ENCODE results near the gene EIF2B4. TPM values are rescaled to one million over a fixed set of nuclear protein-coding genes. Genes with fewer than 3 reads are reported as not detected.
"Not testable (repeated sequence)": the region's sequence is repeated elsewhere in the genome, so short reads cannot be mapped to it uniquely, and the experiment has no call there.

The EIF2B4 gene
- polyA plus RNA-seq, 1 donor = 57.9 TPM

DNA sequence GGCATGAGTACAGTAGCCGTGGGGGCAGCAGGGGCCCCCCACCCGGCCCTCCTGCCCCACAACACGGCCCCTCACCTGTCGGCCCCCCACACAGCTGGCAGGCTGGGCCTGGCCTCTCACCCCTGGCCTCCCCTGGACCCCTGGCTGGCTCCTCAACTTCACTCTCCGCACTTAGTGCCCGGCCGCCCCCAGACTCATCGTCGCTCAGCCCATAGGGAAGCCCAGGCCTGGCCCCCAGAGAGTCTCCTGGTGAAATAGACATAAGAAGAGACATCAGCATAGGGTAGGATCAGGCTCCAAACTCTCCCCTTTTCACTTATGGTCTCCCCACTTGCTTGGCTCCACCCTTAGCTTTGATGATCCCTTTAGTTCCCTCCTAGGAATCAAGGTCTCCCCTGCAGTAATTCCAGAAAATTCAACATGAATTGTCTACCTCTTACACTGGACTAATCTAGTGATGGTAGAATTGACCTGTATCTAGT lies 8.7 kb upstream of the EIF2B4 start:
- no peak for DNase-seq

DNA sequence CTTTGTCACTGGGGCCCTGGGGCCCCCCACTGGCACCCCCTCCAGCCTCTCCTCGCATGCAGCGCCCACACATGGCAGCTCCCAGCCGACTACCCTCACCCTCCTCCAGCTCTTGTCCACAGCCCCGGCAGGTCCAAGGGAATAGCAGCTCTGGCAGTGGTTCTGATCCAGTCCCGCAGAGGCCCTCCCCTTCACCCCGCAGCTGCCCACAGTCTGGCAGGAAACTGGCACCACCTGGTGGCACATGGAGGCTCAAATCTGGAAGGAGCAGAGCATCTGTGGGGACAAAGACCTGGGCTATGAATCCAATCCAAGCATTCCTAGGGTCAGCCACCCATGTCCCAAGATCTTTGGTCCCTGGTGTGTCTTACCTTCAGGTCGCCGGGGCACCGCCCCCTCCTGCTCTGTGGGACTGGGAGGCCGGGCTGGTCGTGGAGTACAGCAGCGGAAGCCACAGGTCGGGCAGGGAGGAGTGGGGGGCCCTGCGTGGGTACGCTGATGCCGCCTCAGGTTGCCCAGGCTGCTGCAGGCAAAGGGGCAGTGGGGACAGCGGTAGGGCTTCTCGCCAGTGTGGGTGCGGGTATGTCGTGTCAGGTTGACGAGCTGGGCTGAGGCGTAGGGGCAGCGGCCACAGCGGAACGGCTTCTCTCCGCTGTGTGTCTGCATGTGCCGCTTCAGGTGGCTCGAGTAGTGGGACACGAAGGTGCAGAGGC lies 8.1 kb upstream of the EIF2B4 start:
- no peak for DNase-seq

DNA sequence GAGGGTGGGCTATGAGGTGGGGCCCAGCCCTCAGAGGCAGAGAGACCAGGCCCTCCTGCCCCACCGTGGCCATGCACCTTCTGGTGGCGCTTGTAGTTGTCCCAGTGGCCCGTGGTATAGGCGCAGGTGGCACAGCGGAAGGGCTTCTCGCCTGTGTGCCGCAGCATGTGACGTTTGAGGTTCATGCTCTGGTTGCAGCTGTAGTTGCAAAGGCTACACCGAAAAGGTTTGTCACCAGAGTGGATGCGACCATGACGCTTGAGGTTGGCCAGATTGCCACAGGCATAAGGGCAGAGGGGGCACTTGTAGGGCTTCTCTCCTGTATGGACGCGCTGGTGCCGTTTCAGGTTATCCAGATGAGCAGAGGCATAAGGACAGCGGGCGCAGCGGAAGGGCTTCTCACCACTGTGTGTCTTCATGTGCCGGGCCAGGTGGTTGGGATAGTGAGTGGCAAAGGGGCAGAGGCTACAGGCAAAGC lies 7.5 kb upstream of the EIF2B4 start:
- DNase-seq = no peak

DNA sequence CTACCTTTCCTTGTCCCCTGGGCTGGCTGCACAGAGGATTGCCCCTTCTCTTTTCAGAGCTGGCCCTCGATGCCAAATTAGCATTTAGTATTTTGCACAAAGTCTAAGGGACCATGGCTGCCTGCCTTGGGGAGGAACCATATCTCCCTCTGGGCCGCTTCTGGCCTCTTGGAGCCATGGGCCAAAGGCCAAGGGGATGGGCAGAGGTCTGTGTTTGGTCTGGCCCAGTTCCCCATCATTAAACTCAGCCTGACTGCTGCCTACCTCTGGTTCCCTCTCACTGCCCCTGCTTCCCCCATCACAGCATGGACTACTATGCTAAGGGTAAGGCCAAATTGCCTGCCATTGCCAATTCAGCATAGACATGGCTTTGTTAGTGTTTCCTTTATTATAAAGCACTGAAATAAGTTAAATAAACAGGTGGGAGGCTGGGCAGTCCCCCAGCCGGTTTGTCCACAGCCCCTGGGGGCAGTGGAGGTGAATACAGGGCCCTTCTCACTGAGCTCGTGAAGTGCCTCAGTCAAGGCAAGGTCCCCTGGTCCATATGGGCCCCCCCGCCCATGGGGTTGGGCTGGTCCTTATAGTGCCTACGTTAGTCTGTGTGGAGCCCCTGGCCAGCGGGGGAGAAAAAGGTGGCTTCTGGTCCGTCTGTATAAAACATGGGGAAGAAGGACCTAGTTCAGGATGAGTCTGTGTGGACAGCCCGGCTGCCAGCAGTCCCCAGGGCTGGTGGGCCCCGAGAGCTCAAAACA lies 6.9 kb upstream of the EIF2B4 start:
- DNase-seq = no peak

DNA sequence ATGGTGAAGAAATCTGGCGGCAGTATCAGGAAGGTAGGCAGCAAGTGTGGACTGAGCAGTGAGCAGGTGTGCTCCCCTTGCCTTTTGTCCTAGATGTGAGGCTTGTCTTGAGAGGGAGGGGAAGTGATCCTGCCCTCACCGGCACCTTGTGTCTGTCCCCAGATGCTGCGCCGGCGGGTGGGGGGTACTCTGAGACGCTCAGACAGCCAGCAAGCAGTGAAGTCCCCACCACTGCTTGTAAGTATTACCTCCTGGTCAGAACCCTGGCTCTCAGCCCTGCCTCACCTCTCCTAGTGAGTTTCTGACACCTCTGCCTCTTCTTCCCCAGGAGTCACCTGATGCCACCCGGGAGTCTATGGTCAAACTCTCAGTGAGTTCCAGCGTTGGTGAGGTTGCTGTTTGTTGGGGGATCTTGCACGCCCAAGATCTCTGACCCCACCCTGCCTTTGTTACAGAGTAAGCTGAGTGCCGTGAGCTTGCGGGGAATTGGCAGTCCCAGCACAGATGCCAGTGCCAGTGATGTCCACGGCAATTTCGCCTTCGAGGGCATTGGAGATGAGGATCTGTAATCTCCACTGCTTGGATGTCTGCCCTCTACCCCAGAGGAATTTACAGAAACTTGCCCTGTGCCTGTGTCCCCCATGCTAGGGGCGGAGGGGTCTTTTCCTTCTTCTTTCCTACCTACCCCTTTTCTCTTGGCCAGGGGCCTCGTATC lies 6.2 kb upstream of the EIF2B4 start:
- no peak for DNase-seq

DNA sequence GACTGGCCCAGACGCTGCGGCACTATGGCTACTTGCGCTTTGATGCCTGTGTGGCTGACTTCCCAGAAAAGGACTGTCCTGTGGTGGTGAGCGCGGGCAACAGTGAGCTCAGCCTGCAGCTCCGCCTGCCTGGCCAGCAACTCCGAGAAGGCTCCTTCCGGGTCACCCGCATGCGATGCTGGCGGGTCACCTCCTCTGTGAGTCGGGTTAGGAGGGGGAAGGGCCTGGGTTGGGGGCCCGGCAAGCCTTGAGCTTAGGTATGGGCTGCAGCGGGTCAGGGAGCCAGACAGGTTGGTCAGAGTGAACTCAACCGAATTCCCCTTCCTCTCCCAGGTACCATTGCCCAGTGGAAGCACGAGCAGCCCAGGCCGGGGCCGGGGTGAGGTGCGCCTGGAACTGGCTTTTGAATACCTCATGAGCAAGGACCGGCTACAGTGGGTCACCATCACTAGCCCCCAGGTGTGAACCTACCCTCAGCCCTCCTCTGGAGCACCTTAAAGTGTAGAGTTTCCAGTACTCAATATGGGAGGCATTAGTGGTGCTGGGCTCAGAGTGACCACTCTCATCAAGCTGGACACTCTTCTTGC lies 5.5 kb upstream of the EIF2B4 start:
- no peak for DNase-seq

DNA sequence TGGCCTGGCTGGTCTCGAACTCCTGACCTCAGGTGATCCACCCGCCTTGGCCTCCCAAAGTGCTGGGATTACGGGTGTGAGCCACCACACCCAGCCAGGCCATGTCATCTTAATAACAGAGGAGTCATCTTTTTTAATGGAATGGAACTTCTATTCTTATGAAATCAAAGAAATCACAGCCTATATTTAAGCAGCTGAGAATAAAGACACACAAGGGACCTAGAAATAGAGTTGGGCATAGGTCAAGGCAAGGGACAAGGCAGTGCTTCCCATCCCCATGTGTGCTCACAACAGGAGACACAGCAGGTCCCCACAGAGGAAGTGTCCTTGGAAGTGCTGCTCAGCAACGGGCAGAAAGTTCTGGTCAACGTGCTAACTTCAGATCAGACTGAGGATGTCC lies 3.4 kb upstream of the EIF2B4 start:
- no peak for DNase-seq

DNA sequence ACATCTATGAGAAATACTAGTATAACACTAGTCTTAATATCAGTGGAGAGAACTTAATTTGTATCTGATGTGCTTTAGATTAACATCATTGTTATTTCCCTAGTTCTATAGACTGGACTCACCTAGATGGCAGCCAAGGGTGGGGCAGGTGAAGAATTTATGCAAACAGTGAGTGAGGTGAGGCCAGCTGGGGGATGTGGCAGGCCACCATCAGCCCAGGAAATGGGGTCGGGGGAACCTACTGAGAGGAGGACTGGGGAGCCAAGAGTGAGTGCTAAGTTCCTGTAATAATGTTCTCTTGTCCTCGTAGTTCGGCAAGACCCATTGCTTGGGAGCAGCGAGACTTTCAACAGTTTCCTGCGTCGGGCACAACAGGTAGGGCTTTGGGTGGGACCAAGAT lies 2.8 kb upstream of the EIF2B4 start:
- DNase-seq = no peak

DNA sequence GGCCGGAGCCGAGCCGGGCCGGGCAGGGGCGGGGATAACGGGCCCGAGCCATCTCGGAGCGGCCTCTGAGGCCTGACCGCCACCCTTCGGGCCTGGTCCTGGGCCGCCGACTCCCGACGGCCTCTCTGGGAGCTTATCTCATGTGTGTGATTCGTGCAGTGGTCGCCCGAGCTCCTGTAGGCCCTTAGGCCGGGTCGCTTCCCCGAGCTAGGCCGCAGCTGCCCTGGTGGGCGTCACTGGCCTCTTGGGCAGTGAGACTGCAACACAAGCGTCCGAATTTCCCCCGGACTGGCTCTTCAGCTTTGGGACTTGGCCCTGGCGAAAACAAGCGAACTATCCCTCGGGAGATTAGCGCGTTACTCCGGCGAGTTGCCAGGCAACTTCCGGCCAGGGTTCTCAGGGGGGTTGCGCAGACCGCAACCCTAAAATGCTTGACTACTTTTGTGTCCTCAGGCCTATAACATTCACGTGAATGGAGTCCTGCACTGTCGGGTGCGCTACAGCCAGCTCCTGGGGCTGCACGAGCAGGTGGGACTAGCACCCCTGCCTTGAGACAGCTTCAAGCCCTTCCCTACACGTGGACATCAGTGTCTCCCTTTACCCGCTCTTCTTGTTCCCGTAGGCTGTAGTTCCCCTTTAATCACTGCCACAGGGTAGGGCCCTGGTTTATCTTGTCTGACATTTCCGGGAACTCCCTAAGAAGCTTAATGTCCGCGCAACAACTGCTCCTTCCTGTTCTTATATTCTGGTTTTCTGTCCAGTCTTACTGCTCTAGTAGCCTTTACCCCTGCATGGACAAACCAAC lies 880 bp upstream of the EIF2B4 start:
- DNase-seq = no peak

DNA sequence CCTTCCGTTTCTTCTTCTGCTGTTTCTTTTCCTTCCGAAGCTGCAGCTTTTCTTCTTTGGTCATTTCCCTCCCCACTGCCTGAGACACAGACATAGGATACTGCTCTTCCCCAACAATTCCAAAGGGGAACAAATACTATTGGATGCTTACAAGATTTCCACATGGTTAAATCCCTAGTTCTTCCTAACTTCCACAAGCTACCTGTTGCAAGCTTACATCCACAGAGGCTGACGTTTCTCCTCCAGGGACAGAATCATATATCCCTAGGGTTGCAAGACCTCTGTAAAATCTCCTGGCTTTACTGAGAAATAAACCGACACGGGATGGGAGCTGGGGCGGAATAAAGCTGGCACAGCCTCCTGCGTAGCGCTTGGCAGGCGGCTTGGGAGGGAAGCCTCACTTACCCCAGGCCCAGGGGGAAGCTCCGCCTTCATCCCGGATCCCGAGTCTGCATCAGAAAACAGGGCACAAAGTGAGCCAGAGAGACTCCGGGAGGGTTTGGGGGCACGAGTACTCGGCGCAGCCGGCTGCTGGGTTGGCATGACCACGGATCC lies 590 bp downstream of the EIF2B4 start:
- no peak for DNase-seq

DNA sequence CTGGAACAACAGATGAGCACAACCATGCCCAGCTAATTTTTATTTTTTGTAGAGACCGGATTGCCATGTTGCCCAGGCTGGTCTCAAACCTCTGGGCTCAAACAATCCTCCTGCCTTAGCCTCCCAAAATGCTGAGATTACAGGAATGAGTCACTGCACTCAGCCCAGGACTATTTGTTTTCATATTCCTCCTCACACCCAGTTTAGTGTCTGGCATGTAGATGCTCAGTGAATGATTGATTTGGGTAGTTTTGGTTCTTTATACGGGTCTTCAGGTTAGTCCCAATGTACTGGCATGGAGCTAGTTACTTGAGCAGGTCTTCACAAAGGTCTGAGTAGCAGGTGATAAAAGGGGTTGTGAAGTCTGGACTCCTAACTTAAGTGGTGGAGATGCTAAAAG lies 6.2 kb downstream of the EIF2B4 start:
- DNase-seq = no peak

DNA sequence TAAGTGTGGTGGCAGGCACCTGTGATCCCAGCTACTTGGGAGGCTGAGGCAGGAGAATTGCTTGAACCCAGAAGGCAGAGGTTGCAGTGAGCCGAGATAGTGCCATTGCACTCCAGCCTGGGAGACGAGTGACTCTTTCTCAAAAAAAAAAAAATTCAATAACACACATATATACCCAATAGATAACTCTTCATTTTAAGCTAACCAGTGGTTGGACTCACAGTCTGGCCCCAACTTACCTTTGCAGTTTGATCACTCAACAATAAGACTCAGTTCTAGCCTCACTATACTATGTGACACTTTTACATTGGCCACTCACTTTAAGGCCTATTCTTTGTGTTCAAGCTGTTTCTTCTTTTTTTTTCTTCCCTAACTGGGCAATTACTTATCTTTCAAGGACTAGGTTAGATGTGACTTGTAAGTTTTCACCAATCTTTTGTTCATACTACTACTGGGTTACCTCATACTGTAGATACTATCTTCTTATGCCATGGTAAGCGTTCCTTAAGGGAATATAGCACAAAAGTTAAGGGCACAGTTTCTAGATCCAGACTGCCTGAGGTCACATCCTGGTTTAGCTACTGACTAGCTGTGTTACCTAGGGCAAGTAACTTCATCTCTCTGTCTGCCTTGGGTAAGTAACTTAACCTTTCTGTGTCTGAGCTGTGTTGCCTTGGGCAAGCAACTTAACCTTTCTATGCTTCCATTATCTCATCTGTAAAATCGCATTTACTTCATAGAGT lies 7.3 kb downstream of the EIF2B4 start:
- no peak for DNase-seq

DNA sequence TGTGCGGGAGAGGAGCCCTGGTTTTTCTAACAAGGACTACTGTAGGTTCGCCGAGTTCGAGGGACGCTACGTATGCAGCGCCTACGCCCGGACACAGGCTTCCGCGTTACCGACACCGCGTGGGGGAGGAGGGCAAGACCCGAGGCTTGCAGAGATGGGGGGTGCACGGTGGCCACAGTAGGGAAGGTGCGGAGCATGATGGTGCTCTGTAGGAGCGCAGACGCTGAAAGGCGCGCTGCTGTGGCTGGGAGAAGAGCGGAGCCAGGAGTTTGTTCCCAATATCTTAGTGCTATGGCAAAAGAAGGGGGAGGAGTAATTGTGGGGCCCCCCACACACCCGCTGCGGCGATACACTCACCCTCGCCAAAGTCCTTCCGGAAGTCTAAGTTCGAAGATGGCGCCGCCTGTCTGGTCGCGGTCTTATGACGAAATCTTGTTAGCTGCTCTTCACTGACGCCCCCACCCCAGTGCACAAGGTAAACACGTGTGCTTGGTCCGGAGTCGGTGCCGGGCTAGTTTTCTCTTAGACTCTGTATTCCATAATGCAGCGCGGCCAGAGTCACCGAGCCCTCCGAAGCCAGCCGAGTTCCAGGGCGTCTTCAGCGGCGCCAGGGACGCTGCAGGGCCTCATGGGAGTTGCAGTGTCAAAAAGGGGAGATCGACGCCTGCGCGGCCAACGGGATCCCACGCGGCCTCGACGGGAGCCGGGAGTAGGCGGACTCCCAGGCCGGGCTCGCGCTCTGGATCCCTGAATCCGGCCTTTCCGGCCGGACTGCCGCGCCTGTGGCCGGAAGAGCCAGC lies 13.6 kb downstream of the EIF2B4 start, which contains the start of gene GTF3C2:
GTF3C2 (minus strand) TSS at position 383 of the 800 bp plus-strand sequence. CDS start 13,210 bp downstream, outside the sequence.
- DNase-seq = peak; percentile 99

DNA sequence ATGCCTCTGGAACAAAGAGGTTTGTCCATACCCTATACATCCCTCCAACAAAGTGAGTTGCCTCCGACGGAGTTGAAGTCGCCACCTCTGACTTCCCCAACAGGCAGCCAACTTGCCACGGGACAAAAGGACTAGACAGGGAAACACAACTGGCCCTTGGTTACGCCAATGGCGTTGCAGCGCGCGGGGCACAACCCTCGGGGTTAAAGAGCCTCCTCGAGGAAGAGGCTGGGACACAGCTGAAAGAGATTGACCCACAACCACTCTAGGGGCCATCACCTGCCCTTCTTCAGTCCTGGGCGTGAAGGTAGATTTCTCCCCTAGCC lies 14.1 kb downstream of the EIF2B4 start:
- no peak for DNase-seq

DNA sequence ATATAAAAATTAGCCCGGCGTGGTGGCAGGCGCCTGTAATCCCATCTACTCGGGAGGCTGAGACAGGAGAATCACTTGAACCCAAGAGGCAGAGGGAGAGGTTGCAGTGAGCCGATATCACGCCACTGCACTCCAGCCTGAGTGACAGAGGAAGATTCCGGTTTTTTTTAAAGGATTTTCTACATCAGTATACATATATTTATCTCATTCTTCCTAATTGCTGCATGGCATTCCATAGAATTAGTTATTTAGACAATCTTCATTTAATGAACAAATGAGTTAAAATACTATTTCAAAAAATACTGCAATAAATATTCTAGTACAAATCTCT lies 15.6 kb downstream of the EIF2B4 start:
- no peak for DNase-seq

DNA sequence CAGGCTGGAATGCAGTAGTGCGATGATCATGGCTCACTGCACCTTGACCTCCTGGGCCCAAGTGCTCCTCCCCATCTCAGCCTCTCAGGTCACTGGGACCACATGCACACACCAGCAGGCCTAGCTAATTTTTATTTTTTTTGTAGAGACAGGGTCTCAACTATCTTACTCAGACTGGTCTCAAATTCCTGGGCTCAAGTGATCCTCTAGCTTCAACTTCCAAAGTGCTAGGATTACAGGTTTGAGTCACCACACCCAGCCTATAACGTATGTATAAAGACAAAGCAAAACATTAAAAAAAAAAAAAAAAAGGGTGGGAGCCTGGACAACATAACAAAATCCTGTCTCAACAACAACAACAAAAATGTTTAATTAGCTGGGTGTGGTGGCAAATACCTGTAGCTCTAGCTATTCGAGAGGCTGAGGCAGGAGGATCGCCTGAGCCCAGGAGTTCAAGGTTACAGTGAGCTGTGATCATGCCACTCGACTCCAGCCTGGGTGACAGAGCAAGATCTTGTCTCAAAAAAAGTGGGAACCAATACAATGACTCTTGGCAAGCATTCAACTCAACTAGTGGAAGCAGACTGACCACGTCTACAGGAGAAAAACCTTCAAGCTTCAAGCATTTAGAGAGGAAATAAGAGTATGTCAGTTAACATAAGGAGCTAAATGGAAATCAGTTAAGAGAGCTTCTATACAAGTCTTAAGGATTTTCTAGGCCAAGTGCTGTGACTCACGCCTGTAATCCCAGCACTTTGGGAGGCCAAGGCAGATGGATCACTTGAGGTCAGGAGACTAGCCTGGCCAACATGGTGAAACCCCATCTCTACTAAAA lies 16.2 kb downstream of the EIF2B4 start:
- no peak for DNase-seq

DNA sequence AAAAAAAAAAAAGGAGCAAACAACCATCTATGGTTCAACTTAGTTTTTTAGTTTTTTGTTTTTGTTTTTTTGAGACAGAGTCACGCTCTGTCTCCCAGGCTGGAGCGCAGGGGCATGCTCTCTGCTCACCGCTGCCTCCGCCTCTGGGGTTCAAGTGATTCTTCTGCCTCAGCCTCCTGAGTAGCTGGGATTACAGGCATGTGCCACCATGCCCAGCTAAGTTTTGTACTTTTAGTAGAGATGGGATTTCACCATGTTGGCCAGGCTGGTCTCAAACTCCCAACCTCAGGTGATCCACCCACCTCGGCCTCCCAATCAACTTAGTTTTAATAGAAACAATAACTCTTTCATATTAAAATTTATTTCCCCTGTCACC lies 16.8 kb downstream of the EIF2B4 start:
- DNase-seq = not testable (repeated sequence)

DNA sequence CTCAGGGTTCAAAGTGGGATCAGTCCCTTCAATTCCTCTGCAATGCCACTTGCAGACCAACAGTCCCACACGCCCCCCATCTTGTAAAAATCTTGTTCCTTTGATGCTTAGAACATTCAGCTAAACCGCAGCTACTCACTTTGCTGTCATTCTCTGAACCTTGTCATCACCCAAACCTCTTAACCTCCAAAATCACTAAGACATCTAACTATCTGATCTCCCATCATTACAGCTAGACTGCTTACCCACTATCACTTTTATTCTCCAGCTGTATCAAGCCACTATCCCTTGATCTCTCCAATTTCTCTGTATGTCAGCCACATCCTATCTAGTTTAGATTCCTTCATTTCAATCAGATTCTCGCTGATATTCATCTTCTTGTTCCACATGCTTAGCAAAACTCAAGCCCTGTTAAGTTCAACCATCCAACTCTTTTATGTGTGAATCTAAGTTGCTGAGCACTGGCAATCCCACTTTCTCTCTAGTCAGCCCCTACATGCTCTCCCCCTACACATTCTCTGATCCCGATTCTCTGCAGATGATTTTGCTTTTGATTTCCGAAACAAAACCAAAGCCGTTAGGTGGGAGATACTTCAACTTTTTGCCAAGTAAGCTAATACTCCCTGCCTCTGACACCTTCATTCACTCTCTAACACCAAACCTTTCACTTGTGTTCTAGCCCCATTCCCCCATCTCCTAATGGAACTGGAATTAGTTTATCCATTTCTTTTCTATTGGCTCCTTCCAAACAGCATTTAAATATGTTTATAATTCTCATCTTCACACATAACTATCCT lies 18.1 kb downstream of the EIF2B4 start:
- DNase-seq = no peak
